Measurements from ENCODE around the gene PKNOX2.

PKNOX2 gene

GRCh38 chr11:125285844-125286243 lies 121.3 kb downstream of the PKNOX2 start:
- DNase-seq (ENCODE audit: low spot score): no peak

GRCh38 chr11:125286486-125286885 lies 121.9 kb downstream of the PKNOX2 start:
- DNase-seq (ENCODE audit: low spot score): no peak

GRCh38 chr11:125287491-125288210 lies 123.1 kb downstream of the PKNOX2 start:
- no peak for DNase-seq (ENCODE audit: low spot score)

- DNase-seq (ENCODE audit: low spot score): no peak
These were observed 125.0 kb downstream of the PKNOX2 start for GRCh38 chr11:125289419-125290098.

- no peak for DNase-seq (ENCODE audit: low spot score)
These were observed 125.7 kb downstream of the PKNOX2 start for GRCh38 chr11:125290263-125290662.

- DNase-seq (ENCODE audit: low spot score): no peak
These were observed 127.5 kb downstream of the PKNOX2 start for GRCh38 chr11:125292100-125292499.

GRCh38 chr11:125293596-125293995 lies 129.0 kb downstream of the PKNOX2 start:
- no peak for DNase-seq (ENCODE audit: low spot score)

- no peak for DNase-seq (ENCODE audit: low spot score)
These were observed 131.4 kb downstream of the PKNOX2 start for GRCh38 chr11:125295931-125296330.

- DNase-seq (ENCODE audit: low spot score): no peak
These were observed 132.9 kb downstream of the PKNOX2 start for GRCh38 chr11:125297346-125297915.

GRCh38 chr11:125299061-125299615 lies 134.6 kb downstream of the PKNOX2 start:
- no peak for DNase-seq (ENCODE audit: low spot score)

GRCh38 chr11:125299821-125300220 lies 135.3 kb downstream of the PKNOX2 start:
- no peak for DNase-seq (ENCODE audit: low spot score)

GRCh38 chr11:125300791-125301218 lies 136.3 kb downstream of the PKNOX2 start:
- no peak for DNase-seq (ENCODE audit: low spot score)

- no peak for DNase-seq (ENCODE audit: low spot score)
These were observed 136.8 kb downstream of the PKNOX2 start for GRCh38 chr11:125301346-125301745.

- DNase-seq (ENCODE audit: low spot score): no peak
These were observed 138.6 kb downstream of the PKNOX2 start for GRCh38 chr11:125303186-125303585.

- no peak for DNase-seq (ENCODE audit: low spot score)
These were observed 139.1 kb downstream of the PKNOX2 start for GRCh38 chr11:125303694-125304093.

GRCh38 chr11:125304136-125304535 lies 139.6 kb downstream of the PKNOX2 start:
- no peak for DNase-seq (ENCODE audit: low spot score)

GRCh38 chr11:125304876-125305275 lies 140.3 kb downstream of the PKNOX2 start:
- DNase-seq (ENCODE audit: low spot score): no peak

GRCh38 chr11:125305345-125305744 lies 140.8 kb downstream of the PKNOX2 start:
- no peak for DNase-seq (ENCODE audit: low spot score)

- no peak for DNase-seq (ENCODE audit: low spot score)
These were observed 141.9 kb downstream of the PKNOX2 start for GRCh38 chr11:125306476-125306875.

GRCh38 chr11:125308246-125308645 lies 143.7 kb downstream of the PKNOX2 start:
- no peak for DNase-seq (ENCODE audit: low spot score)

- no peak for DNase-seq (ENCODE audit: low spot score)
These were observed 147.8 kb downstream of the PKNOX2 start for GRCh38 chr11:125312391-125312790.

- no peak for DNase-seq (ENCODE audit: low spot score)
These were observed 148.3 kb downstream of the PKNOX2 start for GRCh38 chr11:125312812-125313211.

Measured in hematopoietic multipotent progenitor cell treated with erythropoietin and hydrocortisone succinate and interleukin-3 and kit ligand, for 15 days (in vitro differentiated cells).